OCI-M1 (cell line): ENCODE data around the gene FAM117B.
"Not testable (repeated sequence)": the region's sequence is repeated elsewhere in the genome, so short reads cannot be mapped to it uniquely, and the experiment has no call there.

Source experiments
- DNase-seq: peaks from one replicate; lab custom pipeline; 2025; lab: John Stamatoyannopoulos, UW

The FAM117B gene

GRCh38 chr2:202758604-202759003, 123.8 kb downstream of the FAM117B start:
- no peak for DNase-seq

- DNase-seq = no peak
Measured at GRCh38 chr2:202760848-202761247, 126.1 kb downstream of the FAM117B start.

GRCh38 chr2:202762556-202762955, 127.8 kb downstream of the FAM117B start:
- no peak for DNase-seq

GRCh38 chr2:202763916-202764315, 129.1 kb downstream of the FAM117B start:
- DNase-seq = no peak

GRCh38 chr2:202764991-202765390, 130.2 kb downstream of the FAM117B start:
- DNase-seq = no peak

GRCh38 chr2:202765436-202765835, 130.7 kb downstream of the FAM117B start:
- no peak for DNase-seq

GRCh38 chr2:202768273-202768672, 133.5 kb downstream of the FAM117B start:
- no peak for DNase-seq

- DNase-seq = no peak
Measured at GRCh38 chr2:202769201-202769600, 134.4 kb downstream of the FAM117B start.

GRCh38 chr2:202771336-202771735, 136.6 kb downstream of the FAM117B start:
- DNase-seq = peak; percentile 51

GRCh38 chr2:202771741-202772460, 137.1 kb downstream of the FAM117B start:
- DNase-seq = no peak

- DNase-seq = peak; percentile 78
Measured at GRCh38 chr2:202773301-202773973, 138.7 kb downstream of the FAM117B start.

- DNase-seq = no peak
Measured at GRCh38 chr2:202774104-202774503, 139.3 kb downstream of the FAM117B start.

- peak; percentile 57 for DNase-seq
Measured at GRCh38 chr2:202778217-202778616, 143.4 kb downstream of the FAM117B start.

- DNase-seq = no peak
Measured at GRCh38 chr2:202780514-202781021, 145.8 kb downstream of the FAM117B start.

GRCh38 chr2:202782940-202783558, 148.3 kb downstream of the FAM117B start:
- DNase-seq = no peak

- no peak for DNase-seq
Measured at GRCh38 chr2:202786842-202787241, 152.1 kb downstream of the FAM117B start.

GRCh38 chr2:202790676-202791075, 155.9 kb downstream of the FAM117B start:
- no peak for DNase-seq

- DNase-seq = no peak
Measured at GRCh38 chr2:202797944-202798343, 163.2 kb downstream of the FAM117B start.

- DNase-seq = not testable (repeated sequence)
Measured at GRCh38 chr2:202805911-202806310, 171.1 kb downstream of the FAM117B start.

GRCh38 chr2:202807431-202808138, 172.8 kb downstream of the FAM117B start:
- DNase-seq = peak; percentile 69

- no peak for DNase-seq
Measured at GRCh38 chr2:202808754-202809153, 174.0 kb downstream of the FAM117B start.

- DNase-seq = no peak
Measured at GRCh38 chr2:202813387-202813786, 178.6 kb downstream of the FAM117B start.
